ENCODE results near the gene TNPO1.
A peak's percentile ranks its signal among the peaks of the same experiment; 100 is the strongest.

Gene TNPO1

DNA sequence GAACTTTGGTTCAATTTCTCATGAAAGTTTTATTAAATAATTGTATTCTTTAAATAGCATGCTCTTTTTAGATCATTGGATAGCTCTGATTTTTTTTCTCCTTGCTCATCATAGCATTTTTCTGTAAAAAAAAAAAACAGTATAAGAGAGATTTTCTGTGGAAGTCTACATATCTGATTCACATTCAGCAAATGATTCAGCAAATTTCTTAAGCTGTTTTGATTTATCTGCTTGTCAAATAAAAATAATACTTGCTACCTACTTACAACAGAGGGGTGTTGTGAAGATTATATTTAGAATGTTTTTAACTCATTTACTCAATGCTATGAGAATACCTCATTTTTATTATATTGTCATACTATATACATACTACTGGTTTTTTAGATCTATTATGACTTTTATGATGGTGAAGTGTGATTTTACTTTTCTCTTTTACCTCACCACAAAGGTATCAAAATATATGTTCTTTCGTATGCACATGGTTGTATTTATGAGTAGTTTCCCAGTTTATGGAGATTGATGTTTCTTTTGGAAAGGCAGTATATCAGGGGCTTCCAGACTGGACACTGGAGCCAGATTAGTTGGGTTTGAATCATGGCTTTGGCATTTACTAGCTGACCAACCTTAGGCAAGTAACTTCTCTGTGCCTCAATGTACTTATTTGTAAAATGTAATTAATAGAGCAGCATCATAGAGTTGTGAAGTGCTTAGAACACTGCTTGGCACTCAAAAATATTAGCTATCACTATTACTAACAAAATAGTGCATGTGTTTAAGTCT is 25.5 kb downstream of the TNPO1 start:
- DNase-seq (ENCODE audit: low spot score) = no peak
- in situ Hi-C loops (cut with MboI; ENCODE audit: low pct_unique_long_range_greater_than_20kb, low sequenced_read_pairs, unreplicated experiment) = no loop called here
- TF ChIP-seq, protein P1, sequence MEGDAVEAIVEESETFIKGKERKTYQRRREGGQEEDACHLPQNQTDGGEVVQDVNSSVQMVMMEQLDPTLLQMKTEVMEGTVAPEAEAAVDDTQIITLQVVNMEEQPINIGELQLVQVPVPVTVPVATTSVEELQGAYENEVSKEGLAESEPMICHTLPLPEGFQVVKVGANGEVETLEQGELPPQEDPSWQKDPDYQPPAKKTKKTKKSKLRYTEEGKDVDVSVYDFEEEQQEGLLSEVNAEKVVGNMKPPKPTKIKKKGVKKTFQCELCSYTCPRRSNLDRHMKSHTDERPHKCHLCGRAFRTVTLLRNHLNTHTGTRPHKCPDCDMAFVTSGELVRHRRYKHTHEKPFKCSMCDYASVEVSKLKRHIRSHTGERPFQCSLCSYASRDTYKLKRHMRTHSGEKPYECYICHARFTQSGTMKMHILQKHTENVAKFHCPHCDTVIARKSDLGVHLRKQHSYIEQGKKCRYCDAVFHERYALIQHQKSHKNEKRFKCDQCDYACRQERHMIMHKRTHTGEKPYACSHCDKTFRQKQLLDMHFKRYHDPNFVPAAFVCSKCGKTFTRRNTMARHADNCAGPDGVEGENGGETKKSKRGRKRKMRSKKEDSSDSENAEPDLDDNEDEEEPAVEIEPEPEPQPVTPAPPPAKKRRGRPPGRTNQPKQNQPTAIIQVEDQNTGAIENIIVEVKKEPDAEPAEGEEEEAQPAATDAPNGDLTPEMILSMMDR (IDR thresholded peaks at IDR 0.05; ENCODE audit: extremely low read depth, insufficient read depth, missing control alignments) = no peak

DNA sequence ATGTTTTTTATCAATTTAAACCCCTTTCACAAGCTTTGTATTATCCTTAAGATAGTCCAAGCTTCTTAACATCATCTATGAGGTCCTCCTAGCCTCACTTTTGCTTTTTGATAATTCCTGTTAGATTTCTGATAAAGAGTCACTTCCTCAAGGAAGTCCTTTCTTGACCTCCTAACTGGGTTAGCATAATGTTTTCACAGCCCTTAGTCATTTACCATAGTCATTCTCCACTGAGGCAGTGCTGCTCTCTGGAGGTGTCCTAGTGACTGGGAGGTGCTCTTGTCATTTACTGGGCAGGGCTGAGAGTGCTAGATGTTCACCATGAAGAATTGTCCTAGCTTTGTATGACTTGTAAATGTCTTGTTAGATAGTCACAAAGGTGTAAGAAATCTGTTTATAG is 26.4 kb downstream of the TNPO1 start:
- no peak for DNase-seq (ENCODE audit: low spot score)
- in situ Hi-C loops (cut with MboI; ENCODE audit: low pct_unique_long_range_greater_than_20kb, low sequenced_read_pairs, unreplicated experiment) = no loop called here
- TF ChIP-seq, protein P1 (IDR thresholded peaks at IDR 0.05; ENCODE audit: extremely low read depth, insufficient read depth, missing control alignments) = peak; percentile 18

DNA sequence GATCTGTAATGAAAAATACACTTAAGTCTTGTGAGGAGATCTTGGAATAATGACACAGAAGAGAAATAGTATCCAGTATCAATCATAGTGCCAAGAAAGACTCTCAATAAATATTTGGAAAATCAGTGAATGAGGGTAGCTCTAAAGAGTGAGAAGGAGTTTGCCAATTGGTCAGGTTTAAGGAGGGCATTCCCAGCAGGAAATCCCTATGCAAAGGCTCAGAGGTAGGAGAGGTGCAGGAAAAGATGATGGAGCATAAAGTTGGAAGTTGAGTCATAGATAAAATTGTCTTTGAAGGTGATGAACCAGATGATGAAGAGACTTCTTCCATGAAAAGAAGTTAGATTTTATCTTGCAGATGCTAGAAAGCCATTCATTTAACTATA is 27.8 kb downstream of the TNPO1 start:
- TF ChIP-seq, protein P1 (IDR thresholded peaks at IDR 0.05; ENCODE audit: extremely low read depth, insufficient read depth, missing control alignments) = no peak
- in situ Hi-C loops (cut with MboI; ENCODE audit: low pct_unique_long_range_greater_than_20kb, low sequenced_read_pairs, unreplicated experiment) = no loop called here

DNA sequence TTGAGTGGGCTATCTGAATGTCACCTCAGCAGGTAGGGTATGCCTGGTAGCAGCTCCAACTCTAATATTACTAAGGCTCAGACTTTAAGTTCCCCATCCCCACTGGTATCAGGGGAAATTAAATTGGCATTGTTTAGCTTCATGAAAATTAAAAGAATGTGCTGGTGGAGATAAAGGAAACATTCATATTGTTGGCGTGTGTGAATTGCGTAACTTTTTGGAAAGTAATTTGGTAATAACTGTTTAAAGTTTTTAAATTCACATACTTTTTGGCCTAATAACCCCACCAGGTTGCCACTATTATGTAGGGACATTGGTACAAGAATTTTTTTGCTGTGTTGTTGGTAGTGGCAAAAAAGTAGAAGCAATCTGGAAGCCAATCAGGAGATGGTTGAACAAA is 29.4 kb downstream of the TNPO1 start:
- DNase-seq (ENCODE audit: low spot score) = no peak
- in situ Hi-C loops (cut with MboI; ENCODE audit: low pct_unique_long_range_greater_than_20kb, low sequenced_read_pairs, unreplicated experiment) = no loop called here
- TF ChIP-seq, protein P1 (IDR thresholded peaks at IDR 0.05; ENCODE audit: extremely low read depth, insufficient read depth, missing control alignments) = no peak

More for the DNA sequence above, 27.8 kb downstream of the TNPO1 start:
- no peak for DNase-seq (ENCODE audit: low spot score)

DNA sequence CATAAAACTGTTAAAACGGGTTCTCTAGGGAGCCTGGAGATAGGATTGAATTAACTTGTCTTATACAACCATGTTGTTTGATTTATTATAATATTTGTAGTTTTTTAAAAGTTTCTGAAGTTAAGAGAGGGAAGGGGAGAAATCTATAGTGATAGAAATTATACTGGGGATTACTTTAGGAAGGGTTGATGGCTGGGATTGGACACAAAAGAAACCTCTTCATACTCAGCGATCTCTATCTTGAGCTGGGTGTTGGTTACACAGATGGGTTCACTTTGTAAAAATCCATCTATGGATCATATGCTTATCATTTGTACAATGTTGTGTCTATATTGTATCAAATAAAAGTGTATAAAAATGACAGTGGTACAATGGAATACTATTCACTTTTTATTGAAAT is 30.0 kb downstream of the TNPO1 start:
- DNase-seq (ENCODE audit: low spot score) = no peak
- in situ Hi-C loops (cut with MboI; ENCODE audit: low pct_unique_long_range_greater_than_20kb, low sequenced_read_pairs, unreplicated experiment) = no loop called here
- TF ChIP-seq, protein P1 (IDR thresholded peaks at IDR 0.05; ENCODE audit: extremely low read depth, insufficient read depth, missing control alignments) = no peak

DNA sequence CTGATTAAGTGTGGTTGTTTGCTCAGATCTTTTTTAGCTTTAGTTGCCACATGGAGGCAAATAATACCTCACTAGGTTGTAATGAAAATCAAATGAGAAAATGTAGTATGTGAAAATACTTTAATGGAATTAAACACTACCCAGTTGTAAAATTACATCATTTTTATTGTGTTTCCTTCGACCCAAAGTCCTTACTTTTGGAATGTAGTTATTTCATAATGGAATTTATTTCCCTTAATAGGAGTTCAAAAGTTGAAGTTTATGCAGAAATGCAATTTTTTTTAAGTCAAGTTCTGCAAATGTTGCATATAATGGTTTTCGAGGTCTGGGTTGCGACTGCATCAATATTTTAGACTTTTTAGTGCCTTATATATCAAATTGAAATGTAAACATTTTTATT is 31.0 kb downstream of the TNPO1 start:
- in situ Hi-C loops (cut with MboI; ENCODE audit: low pct_unique_long_range_greater_than_20kb, low sequenced_read_pairs, unreplicated experiment) = no loop called here
- no peak for DNase-seq (ENCODE audit: low spot score)
- TF ChIP-seq, protein P1 (IDR thresholded peaks at IDR 0.05; ENCODE audit: extremely low read depth, insufficient read depth, missing control alignments) = no peak

Measured in GM13977 (cell line).